ENCODE measurements around the gene AKR1B15. TPM values are rescaled to one million over a fixed set of nuclear protein-coding genes. Genes with fewer than 3 reads are reported as not detected.
"Not testable (repeated sequence)": the region's sequence is repeated elsewhere in the genome, so short reads cannot be mapped to it uniquely, and the experiment has no call there.

Gene AKR1B15
- polyA plus RNA-seq, 2 of the 4 experiments (the other 2 are of a cell fraction): 17.9 to 24.7 TPM

- Histone ChIP-seq H3K27ac (peak overlapping the region in 1 of 2 experiments; percentile 66; a peak in 5 of 6 replicates), H3K4me2 (peak overlapping the region; percentile 2; the same call in 1 of the 3 replicates), H3K4me1 (peaks cover 85% of the 10 kb centered on the region)
- H3K4me3 ChIP-seq; H3K9me3 ChIP-seq; DNase-seq (ENCODE audit: low read depth in 1 of 2, low spot score in 1 of 2): not testable (repeated sequence)
- ATAC-seq: peak in 1 of 2 experiments; percentile 1; a peak in 4 of 6 replicates
- WGBS (ENCODE audit: missing lambda C conversion rate): 75% methylated on average over 8 of the region's 8 CpGs
- TF ChIP-seq POLR2AphosphoS2 (conservative IDR thresholded peaks at IDR 0.05; ENCODE audit: low read length) (peak; percentile 96), RARB (CRISPR knock-in tag; IDR thresholded peaks at IDR 0.05) (peak; percentile 45; the same call in 1 of the 2 replicates), TP53 (CRISPR knock-in tag; IDR thresholded peaks at IDR 0.05) (peak; percentile 22), CHD2 (IDR thresholded peaks at IDR 0.05; ENCODE audit: low read length, partially characterized antibody) (peak; percentile 43)
- TF ChIP-seq, protein P1, sequence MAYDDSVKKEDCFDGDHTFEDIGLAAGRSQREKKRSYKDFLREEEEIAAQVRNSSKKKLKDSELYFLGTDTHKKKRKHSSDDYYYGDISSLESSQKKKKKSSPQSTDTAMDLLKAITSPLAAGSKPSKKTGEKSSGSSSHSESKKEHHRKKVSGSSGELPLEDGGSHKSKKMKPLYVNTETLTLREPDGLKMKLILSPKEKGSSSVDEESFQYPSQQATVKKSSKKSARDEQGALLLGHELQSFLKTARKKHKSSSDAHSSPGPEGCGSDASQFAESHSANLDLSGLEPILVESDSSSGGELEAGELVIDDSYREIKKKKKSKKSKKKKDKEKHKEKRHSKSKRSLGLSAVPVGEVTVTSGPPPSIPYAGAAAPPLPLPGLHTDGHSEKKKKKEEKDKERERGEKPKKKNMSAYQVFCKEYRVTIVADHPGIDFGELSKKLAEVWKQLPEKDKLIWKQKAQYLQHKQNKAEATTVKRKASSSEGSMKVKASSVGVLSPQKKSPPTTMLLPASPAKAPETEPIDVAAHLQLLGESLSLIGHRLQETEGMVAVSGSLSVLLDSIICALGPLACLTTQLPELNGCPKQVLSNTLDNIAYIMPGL (CRISPR knock-in tag; IDR thresholded peaks at IDR 0.05; ENCODE audit: borderline replicate concordance): peak; percentile 31
- CTCF ChIA-PET: interaction anchor here (0.6 to 31.0 kb wide), 8 partner anchors 12 to 305 kb away, joined by 3 to 914 read pairs (median 8); partner anchors contain the start of gene AKR1B10
- POLR2A ChIA-PET: interaction anchor here (0.6 to 1.5 kb wide), 2 partner anchors 12 to 78 kb away, joined by 3 read pairs; no protein-coding TSS in a partner anchor
- peak; percentile 89 for FAIRE-seq
Observed at GRCh38 chr7:134541501-134542194, 7.3 kb upstream of the AKR1B15 start.

GRCh38 chr7:134542195-134542771 lies 6.6 kb upstream of the AKR1B15 start:
- peak; percentile 24 to 25 for ATAC-seq
- peak in 1 of 2 experiments; percentile 76 for DNase-seq (ENCODE audit: low read depth in 1 of 2, low spot score in 1 of 2)
- Histone ChIP-seq H3K9me3 (no peaks in the 10 kb centered on the region), H3K27ac (peak overlapping the region; percentile 18 to 66; a peak in 5 of 6 replicates), H3K4me2 (peak overlapping the region; percentile 2; the same call in 1 of the 3 replicates), H3K4me1 (peaks cover 86% of the 10 kb centered on the region), H3K4me3 (no peak overlapping the region)
- 24% methylated on average over 8 of the region's 8 CpGs for WGBS (ENCODE audit: missing lambda C conversion rate)
- POLR2A ChIA-PET: interaction anchor here (1.5 kb wide), 1 partner anchor 77 kb away, joined by 3 read pairs; no protein-coding TSS in a partner anchor
- FAIRE-seq: peak; percentile 94
- CTCF ChIA-PET: interaction anchor here (1.3 to 31.0 kb wide), 12 partner anchors 12 to 526 kb away, joined by 3 to 914 read pairs (median 7); partner anchors contain the start of gene AKR1B10
- TF ChIP-seq TFCP2L1 (CRISPR knock-in tag; IDR thresholded peaks at IDR 0.05): peak; percentile 84
- TF ChIP-seq, protein P2, sequence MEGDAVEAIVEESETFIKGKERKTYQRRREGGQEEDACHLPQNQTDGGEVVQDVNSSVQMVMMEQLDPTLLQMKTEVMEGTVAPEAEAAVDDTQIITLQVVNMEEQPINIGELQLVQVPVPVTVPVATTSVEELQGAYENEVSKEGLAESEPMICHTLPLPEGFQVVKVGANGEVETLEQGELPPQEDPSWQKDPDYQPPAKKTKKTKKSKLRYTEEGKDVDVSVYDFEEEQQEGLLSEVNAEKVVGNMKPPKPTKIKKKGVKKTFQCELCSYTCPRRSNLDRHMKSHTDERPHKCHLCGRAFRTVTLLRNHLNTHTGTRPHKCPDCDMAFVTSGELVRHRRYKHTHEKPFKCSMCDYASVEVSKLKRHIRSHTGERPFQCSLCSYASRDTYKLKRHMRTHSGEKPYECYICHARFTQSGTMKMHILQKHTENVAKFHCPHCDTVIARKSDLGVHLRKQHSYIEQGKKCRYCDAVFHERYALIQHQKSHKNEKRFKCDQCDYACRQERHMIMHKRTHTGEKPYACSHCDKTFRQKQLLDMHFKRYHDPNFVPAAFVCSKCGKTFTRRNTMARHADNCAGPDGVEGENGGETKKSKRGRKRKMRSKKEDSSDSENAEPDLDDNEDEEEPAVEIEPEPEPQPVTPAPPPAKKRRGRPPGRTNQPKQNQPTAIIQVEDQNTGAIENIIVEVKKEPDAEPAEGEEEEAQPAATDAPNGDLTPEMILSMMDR (IDR thresholded peaks at IDR 0.05): no peak
- TF ChIP-seq POLR2AphosphoS2 (conservative IDR thresholded peaks at IDR 0.05; ENCODE audit: low read length): peak; percentile 99
- peak; percentile 80 to 93 for TF ChIP-seq JUN (IDR thresholded peaks at IDR 0.05)
- no peak for TF ChIP-seq RAD21 (conservative IDR thresholded peaks at IDR 0.05 in 1 of 2, IDR thresholded peaks at IDR 0.05 in 1 of 2)
- TF ChIP-seq CHD2 (IDR thresholded peaks at IDR 0.05; ENCODE audit: low read length, partially characterized antibody): no peak
- no peak for TF ChIP-seq HOXB13 (CRISPR knock-in tag; IDR thresholded peaks at IDR 0.05; ENCODE audit: low read depth)
- no peak for TF ChIP-seq ELK1 (IDR thresholded peaks at IDR 0.05; ENCODE audit: low read depth, low read length)
- no peak for TF ChIP-seq PBX3 (IDR thresholded peaks at IDR 0.05)
- TF ChIP-seq, protein P3, sequence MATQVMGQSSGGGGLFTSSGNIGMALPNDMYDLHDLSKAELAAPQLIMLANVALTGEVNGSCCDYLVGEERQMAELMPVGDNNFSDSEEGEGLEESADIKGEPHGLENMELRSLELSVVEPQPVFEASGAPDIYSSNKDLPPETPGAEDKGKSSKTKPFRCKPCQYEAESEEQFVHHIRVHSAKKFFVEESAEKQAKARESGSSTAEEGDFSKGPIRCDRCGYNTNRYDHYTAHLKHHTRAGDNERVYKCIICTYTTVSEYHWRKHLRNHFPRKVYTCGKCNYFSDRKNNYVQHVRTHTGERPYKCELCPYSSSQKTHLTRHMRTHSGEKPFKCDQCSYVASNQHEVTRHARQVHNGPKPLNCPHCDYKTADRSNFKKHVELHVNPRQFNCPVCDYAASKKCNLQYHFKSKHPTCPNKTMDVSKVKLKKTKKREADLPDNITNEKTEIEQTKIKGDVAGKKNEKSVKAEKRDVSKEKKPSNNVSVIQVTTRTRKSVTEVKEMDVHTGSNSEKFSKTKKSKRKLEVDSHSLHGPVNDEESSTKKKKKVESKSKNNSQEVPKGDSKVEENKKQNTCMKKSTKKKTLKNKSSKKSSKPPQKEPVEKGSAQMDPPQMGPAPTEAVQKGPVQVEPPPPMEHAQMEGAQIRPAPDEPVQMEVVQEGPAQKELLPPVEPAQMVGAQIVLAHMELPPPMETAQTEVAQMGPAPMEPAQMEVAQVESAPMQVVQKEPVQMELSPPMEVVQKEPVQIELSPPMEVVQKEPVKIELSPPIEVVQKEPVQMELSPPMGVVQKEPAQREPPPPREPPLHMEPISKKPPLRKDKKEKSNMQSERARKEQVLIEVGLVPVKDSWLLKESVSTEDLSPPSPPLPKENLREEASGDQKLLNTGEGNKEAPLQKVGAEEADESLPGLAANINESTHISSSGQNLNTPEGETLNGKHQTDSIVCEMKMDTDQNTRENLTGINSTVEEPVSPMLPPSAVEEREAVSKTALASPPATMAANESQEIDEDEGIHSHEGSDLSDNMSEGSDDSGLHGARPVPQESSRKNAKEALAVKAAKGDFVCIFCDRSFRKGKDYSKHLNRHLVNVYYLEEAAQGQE (IDR thresholded peaks at IDR 0.05): no peak
- TF ChIP-seq HEYL (CRISPR knock-in tag; IDR thresholded peaks at IDR 0.05): peak; percentile 74; the same call in 1 of the 2 replicates
- no peak for TF ChIP-seq CBX8 (IDR thresholded peaks at IDR 0.05)
- no peak for TF ChIP-seq FOSL2 (IDR thresholded peaks at IDR 0.05)
- 0 out of 2 replicates have a peak, but pooled peaks have one; percentile 6 for TF ChIP-seq FOSL2 (CRISPR knock-in tag; IDR thresholded peaks at IDR 0.05)
- TF ChIP-seq ESRRA (IDR thresholded peaks at IDR 0.05; ENCODE audit: borderline replicate concordance, low read length): no peak
- TF ChIP-seq RARB (CRISPR knock-in tag; IDR thresholded peaks at IDR 0.05): peak; percentile 96
- TF ChIP-seq EHMT2 (IDR thresholded peaks at IDR 0.05; ENCODE audit: low read depth): no peak
- TF ChIP-seq KDM5A (IDR thresholded peaks at IDR 0.05): no peak
- peak; percentile 51 for TF ChIP-seq MAX (IDR thresholded peaks at IDR 0.05)
- TF ChIP-seq BHLHE40 (IDR thresholded peaks at IDR 0.05; ENCODE audit: low read depth, low read length): no peak
- no peak for TF ChIP-seq EHF (CRISPR knock-in tag; IDR thresholded peaks at IDR 0.05)
- TF ChIP-seq CEBPB (IDR thresholded peaks at IDR 0.05): peak in 1 of 2 experiments; percentile 40; a peak in 1 of 4 replicates
